Esophagus mucosa (tissue), 1 donor: ENCODE results near the gene MORC4. TPM values are rescaled to one million over a fixed set of nuclear protein-coding genes. Genes with fewer than 3 reads are reported as not detected.
A peak's percentile ranks its signal among the peaks of the same experiment; 100 is the strongest.

Experiments
- ATAC-seq: fragments of 200-7000 bp; cut with Tn5 transposase; one replicate; pipeline ENCODE4 v1.9.1; 2020
- total RNA-seq: library from RNA; stranded (reverse); gene quantifications from one replicate; pipeline ENCODE4 v1.2.4, GENCODE V29; 2023
- donor health status: DM: yes; HTN: yes; CAD: no.

MORC4 gene
- total RNA-seq, 1 donor from 2014 or later, result 13.9 TPM

DNA sequence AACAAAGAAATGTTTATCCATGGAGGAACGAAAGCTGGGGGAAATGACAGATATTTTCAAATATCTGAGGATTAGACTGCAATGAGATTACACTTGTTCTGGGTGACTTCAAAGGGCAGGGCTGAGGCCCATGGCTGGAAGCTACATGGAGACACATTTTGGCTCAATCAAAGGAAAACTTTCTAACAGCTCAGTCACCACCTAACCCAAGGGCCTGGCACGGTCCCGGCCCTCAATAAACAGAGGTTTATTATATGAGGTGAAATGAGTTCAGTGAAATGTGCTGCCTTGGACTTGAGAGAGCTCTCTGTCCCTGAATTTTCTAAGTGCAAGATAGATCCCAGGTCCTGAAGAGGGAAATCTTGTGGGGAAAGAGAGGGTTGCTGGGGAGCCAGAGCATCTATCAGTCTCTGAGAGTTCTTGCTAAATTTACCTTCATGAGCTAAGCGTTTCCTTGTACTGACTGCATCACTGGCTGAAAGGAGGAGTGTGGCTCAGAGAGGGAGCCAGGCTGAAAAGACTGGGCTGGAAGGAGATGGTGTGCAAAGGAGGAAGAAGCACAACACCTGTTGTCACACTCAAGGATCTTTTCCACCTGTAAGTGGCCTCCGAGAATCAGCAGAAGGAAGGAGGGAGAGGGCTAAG is 94.8 kb downstream of the MORC4 start:
- ATAC-seq, result no peak

DNA sequence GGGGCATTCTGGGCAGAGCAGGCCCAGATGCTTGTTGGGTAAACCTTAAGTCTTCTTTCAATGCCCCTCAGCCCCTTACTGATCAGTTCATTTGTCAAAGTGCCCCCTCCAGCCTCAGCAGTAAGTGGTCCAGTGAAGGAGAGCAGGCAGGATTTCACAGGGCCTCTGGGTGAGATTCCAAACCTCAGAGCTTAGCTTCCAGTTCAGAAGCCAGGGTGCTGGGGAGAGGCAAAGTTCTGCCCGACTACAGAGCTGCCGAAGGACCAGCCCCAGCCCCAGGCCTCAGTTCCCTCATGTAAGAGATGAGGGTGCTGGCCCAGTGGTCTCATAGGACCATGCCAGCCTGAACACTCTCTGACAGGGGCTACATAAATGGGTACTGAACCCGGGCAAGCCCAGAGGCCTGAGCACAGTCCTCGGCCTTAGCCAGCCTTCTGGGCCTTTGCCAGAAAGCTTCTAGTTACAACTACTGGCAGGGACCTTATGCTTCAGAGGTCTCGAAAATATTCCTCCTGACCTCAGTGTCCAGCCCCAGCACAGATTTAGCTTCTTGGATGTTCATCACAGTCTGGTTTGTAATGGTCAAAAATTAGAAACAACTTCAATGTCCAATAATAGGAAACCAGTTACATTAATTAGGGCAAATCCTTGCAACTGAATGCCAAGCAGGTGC is 96.0 kb downstream of the MORC4 start:
- ATAC-seq, result no peak

DNA sequence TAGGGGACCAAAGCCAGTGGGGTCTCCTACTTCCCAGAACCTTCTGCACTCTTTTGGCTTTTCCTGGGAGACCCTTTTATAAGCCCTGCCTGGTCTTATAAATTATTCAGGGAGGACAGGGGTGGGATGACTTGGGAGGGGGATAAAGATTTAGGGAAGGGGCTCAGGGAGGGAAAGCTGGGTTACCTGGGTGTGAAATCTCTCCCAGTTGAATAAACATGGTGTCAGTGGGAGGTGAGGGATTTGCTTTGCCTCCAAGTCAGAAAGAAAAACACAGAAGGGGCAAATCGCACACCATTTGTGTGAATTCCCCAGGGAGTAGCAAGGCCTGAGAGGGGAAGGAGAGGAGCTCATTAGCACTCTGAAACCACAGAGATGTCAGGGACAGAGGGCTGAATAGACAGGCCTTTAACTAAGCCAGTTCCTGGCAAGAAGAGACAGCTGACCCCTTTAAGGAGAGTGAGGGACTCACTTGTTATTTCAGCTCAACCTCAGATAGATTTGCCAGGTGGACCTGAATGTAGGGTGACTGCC is 96.7 kb downstream of the MORC4 start, which contains the start of gene RIPPLY1:
Gene RIPPLY1, minus strand, starts transcription at position 51 of the 534 bp plus-strand sequence. CDS start 54 bp downstream, outside the sequence.
- no peak for ATAC-seq

DNA sequence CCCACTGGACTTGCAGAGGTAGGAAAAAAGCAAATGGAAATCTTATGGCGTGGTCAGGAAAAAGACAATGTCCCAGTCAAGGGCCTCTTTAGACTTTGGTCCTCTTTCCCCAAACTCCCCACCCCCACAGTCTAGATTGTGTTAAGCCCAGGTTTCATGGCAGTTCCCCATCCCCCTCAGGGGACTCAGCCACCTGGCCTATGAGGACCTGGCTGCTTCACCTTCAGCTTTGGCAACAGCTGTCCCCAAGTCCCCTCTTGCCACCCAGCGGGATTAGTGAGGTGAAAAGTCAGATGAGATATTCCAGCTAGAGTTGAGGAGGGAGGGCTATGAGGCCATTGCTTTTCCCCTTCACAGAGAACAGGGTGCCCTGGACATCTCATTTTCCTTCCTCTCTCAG is 97.3 kb downstream of the MORC4 start:
- no peak for ATAC-seq

DNA sequence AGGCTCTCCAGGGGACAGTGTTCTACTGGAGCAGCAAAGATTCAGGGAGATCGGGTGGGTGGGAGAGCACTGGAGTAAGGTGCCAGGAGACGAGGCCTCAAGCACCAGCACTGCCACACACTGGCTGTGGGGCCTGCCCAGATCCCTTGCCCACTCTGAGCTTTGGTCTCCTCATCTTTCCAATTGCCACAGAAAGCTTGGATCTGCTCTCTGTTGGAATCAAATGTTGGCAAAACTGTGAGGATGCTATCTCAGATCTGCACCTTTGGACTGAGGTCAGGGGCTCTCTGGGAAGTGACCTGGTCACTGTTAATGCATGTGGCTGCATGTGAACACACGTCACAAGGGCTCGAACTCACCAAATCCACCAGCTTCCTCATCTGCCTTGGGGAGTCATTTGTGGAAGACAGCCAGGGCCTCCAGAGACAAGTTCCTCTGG is 98.2 kb downstream of the MORC4 start:
- ATAC-seq, result no peak

DNA sequence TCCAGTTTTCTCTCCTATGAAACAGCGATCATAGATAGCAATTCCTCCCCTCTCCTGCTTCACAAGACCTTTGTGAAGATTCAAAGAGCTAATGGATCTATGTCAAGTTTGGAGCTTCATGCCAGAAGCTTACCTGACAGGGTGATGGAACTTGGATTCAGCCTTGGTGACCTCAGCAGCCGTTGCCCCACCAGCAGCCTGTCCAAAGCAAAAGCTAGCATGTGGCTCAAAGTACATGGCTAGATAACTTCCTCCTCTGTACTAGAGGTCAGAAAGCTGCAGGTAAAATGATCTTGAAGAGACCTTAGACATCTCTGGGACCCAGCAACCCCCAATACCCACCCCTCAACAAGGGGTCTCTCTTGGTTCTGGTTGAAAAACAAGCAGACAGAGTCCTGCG is 98.7 kb downstream of the MORC4 start:
- no peak for ATAC-seq

DNA sequence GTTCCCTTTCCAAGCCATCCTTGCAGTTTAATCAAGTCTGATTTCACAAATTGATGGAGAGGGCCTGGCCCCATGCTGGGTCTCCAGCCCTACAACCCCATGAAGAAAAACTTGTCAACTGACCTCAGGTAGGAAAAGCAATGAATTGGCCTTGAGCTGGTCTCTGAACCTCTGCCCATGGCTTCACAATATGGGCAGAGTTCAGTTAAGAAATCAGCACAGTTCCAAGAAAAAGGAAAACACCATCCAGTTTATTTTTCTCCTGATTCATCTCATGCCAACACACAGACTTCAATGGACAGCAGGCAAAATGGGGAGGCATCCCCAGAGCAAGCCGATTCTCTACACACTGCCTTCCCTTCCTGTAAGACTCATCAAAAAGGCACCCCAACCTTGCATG is 100.2 kb downstream of the MORC4 start:
- ATAC-seq, result no peak

DNA sequence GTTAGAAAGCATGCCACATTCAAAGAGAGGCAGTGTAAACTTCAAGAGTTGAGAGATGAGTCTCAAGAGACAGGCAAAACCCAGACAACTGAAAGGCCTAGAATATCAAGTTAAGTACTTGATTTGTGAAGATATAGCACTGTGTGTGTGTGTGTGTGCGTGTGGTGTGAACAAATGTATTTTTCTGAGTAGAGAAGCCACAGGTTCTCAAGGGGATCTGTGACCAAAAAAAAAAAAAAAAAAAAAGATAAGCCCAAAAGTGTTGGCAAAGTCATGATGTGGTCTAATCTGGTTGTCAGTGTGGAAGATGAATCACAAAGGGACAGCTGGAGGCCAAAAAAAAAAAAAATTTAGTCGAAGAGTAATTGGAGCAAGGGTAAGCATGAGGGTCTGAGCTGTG is 100.7 kb downstream of the MORC4 start:
- no peak for ATAC-seq

DNA sequence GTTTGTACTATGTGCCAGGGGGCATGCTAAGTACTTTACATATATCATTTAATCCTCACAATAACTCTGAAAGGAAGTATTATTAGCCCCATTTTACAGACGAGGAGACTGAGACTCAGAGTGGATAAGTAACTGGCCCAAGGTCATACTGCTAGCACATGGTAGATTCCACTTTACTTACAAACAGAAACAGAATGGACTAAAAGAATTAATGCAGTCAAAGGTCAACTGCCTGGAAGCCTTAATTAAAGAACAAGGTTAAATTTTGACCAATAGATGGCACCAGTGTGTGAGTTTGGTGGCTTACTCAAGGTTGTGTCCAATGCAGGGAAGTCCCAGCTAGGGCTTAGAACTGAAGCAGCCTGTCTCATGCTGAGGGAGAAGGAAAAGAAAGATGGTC is 101.5 kb downstream of the MORC4 start:
- ATAC-seq, result peak; percentile 47

DNA sequence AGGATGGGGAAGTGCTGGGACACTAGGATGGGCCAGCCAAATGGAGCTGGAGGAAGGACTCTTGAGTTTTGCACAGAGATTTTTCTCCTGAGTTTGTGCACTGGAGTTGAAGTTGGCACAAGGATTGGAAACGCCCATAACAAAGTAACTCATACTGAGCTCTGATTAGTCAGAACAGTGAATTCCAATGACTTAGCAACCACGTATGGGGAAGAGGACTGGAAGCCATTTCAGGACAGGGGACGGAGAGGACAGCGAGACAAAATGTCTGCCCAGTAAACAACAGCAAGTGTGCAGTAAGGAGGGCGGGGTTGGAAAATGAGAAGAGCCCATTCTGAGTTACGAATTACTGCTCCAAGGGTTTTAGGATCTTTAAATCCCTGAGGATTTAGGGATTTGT is 102.8 kb downstream of the MORC4 start:
- peak; percentile 35 for ATAC-seq

DNA sequence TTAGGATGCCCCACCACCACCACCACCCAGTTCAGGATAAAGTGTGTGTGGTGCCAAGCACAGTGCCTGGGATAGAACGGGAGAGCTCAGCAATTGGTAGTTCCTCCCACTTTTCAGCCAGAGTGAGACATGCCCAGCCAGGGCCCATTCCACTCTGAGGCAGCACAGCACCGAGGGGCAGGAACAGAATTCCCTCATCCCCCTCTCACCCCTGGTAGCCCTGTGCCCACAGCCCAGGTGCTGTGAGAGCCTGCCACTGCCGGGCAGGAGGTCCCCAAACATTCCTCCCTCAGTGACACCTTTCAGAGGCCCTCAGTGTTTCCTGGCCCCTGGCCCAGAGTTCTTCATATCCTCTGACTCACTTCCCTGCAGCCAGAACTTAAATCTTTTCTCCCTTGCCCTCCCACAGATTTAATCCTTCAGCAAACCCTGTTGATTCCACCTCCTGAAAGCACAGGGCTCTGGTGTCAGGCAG is 105.0 kb downstream of the MORC4 start:
- ATAC-seq, result peak; percentile 62

DNA sequence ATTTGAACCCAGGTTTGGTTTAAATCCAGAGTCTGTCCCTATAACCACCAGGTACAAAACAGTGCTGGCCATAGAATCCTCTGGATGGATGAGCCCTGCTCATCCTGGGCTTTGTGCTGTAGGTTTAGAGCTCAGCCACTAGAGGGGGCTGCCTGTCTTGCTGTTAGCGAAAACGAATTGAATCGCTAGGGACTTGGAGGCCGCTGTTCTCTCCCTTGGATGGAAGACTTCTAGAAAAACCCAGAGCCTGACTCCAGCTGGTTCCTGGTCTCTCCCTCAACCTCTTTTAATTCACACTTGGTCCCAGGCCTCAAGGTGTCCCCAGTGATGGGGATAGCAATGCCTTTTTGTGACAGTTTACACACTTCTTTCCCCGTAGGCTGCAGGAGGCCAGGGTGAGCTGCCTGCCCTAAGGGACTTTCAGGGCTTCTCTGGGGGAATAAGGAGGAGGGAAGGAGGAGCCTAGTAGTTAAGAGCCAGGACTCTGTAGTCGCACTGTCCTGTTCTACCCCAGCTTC is 105.6 kb downstream of the MORC4 start:
- peak; percentile 77 for ATAC-seq

DNA sequence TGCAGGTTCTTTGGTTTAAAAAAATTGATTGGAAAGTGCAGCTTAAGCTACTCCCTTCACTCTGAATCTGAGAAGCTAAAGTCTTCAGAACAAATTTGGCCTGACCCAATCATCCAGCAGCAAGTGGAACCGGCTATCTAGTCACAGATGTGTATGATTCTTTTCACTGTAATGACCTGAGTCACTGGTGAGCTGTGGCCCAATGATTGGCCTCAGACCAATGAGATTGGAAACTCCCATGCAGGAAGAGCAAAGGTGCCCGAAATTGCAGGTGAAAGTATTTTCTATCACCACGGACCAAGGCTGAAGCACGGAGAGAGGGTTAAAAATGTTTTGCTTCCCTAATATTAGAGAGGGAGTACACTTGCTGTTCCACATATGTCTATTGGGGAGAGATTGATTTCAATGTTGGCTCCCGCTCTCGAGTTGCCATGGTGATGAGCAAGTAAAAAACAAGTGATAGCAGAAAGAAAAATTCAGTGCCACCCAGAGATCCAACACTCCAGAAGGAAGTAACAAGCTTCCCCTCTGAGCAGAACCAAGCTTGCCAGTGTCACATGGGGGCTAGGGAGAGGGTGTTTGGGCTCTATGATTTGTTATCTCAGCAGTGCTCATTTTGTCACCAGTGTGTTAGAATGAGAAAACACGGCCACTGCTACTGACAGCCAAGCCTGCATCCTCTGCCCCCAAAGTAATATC is 108.1 kb downstream of the MORC4 start:
- peak; percentile 48 for ATAC-seq

Other genes starting within 250 kb of the MORC4 start
- 2.9 TPM for gene TBC1D8B, start 197.5 kb downstream of the MORC4 start, total RNA-seq
- gene RIPPLY1, start 96.9 kb downstream of the MORC4 start, total RNA-seq, result not detected
- not detected for gene CLDN2, start 79.8 kb downstream of the MORC4 start, total RNA-seq
- 10.3 TPM for gene RBM41, start 118.6 kb upstream of the MORC4 start, total RNA-seq
- gene NUP62CL, start 206.2 kb upstream of the MORC4 start, total RNA-seq, result 1.7 TPM
- not detected for gene DNAAF6, start 206.4 kb upstream of the MORC4 start, total RNA-seq